Fibroblast of the conjunctiva (primary cell): ENCODE results near the gene ARHGEF7.

Experiments used
- DNase-seq: peaks from one replicate; pipeline ENCODE4 v3.0.0-alpha.2; 2010; ENCODE audit warnings: low read depth

ARHGEF7 gene

GRCh38 chr13:111201304-111201940, 86.3 kb downstream of the ARHGEF7 start:
- DNase-seq, result no peak

- no peak for DNase-seq
These were observed 87.1 kb downstream of the ARHGEF7 start for GRCh38 chr13:111202156-111202621.

- DNase-seq, result peak; percentile 68
These were observed 87.6 kb downstream of the ARHGEF7 start for GRCh38 chr13:111202745-111203144.

DNA sequence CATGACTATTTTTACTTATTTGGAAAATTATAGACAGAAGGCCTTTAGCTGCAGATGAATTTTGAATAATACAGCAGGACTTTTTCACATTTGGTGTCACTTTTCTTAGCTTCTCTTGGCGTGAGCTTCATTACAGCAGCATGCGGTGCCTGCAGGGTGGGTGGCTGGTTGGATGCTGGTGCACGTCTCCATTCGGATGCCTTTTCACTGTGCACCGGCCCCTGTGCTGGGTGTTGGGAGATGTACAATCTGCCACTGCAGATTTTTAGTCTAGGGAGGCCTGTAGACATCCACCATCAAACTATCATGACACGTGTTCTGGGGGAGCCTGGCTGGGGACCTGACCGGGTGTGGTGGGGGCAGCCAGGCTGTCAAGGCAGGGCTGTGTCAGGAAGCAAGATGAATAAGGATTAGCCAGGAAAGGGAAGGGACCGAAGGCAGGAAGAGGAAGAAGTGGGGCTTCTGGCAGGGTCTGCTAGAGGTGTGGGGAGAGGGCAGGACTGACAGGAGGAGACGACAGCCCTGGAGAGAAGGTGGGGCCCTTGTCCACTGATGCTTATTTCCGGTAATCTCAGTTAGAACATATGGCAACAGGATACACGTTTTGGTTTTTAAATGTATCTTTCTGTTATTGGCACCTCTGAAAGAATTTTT, 88.8 kb downstream of the ARHGEF7 start:
- DNase-seq, result no peak

DNA sequence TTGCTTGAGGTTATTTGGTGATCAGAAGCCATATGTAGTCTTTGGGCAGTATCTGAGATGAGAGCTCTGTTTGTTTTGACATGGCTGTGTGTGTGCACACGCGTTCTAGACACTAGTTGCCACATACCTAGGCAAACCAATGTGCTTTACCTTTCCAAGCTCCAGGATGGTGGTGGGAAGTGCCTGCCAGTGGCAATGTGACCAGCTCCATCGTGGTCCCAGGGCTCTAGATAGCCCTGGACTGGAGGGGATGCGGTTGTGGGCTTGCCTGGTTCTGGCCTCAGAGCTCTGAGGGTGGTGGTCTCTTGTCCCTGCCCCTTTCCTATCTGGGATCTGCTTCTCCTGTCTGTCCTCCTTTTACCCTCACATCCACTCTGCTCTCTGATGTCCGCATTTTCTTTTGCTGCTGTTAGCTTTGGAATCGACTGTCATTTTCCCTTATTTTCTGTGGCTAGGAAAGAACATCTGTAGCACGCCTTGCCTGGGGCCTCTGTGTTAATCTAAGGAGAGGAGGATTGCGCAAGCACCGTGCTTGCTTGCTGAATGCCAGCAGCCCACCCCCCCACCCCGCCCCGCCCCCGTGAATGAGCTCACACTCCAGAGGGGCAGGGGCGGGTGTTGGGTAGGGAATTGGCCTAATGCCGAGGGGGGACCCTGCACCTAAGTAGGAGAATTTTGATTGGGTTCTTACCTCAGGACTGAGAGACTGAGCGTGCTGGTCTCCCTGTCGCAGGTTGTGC, 89.5 kb downstream of the ARHGEF7 start:
- peak; percentile 78 for DNase-seq

- no peak for DNase-seq
These were observed 91.0 kb downstream of the ARHGEF7 start for GRCh38 chr13:111206148-111206547.

DNA sequence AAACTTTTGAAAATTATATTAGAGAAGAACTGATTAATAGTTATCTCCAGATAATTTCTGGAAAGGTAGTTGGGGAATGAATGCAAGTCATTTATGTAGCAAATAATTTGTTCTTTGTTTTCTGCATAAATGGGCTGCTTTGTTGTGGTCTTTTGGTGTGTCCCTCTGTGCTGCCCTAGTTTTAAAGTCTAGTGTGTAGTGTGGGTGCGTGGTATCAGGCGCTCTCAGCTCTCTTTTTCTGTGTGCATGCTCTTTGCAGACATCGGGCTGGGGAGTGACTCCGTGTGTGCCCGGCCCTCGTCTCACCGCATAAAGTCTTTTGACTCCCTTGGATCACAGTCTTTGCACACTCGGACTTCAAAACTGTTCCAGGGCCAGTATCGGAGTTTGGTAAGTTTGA, 94.5 kb downstream of the ARHGEF7 start:
- no peak for DNase-seq

- no peak for DNase-seq
These were observed 95.0 kb downstream of the ARHGEF7 start for GRCh38 chr13:111210091-111210490.

DNA sequence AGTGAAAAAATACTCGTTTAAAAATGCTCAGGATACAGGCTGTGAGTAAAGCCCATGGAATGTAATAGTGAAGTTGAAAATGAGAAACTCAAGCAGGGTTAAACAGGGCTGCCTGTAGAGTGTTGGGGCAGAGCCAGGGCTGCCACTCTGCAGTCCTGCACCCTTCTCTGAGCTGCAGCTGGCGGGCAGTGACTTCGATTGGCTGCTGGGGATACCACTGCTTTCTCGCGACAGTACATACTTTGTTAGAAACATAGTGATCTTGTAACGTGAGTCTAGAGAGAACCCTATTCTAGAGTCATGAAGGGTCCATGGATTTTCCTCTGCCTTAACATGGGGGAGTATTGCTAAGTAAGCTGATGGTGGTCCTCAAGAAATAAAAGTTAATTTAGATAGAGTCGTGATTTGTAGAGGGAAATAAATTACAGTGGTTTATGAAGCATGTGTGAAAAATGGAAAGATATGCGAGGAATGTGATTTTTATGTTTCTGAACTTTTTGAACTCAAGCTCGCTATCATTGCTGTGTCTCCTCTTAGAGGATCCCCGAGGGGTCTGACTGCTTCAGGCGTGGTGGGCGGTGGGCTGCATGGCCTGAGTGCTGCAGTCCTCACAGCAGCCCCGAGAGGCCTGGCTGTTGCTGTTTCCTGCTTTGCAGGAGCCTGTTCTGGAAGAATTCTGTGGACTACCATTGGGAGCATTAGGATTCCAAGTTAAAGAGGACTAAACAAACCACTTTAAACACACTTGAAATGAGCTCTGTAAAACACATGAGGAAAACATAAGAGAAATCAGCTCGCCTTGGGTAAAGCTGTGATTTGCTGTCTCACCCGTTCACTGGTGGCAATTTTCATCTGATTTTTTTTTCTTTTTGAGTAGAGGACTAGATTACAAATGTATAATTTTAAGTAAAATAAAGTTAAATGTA, 95.7 kb downstream of the ARHGEF7 start:
- peak; percentile 72 for DNase-seq

GRCh38 chr13:111211789-111212516, 96.8 kb downstream of the ARHGEF7 start:
- no peak for DNase-seq

DNA sequence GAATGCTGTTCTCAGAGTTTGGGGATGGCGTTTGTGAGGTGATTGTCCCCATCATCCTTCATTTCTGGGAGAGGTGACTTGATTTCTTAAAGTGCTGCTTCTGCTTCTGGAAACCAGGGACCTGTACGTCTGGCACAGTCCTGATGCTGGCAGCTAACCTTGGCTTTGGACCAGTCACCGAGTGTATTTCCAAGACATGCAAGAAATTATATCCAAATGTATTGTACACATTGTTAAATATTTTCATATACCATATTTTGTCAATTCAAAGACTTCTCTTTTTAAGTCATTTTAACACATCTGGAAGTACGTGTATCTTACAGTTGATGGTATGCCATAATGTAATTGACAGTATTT, 97.4 kb downstream of the ARHGEF7 start:
- no peak for DNase-seq

DNA sequence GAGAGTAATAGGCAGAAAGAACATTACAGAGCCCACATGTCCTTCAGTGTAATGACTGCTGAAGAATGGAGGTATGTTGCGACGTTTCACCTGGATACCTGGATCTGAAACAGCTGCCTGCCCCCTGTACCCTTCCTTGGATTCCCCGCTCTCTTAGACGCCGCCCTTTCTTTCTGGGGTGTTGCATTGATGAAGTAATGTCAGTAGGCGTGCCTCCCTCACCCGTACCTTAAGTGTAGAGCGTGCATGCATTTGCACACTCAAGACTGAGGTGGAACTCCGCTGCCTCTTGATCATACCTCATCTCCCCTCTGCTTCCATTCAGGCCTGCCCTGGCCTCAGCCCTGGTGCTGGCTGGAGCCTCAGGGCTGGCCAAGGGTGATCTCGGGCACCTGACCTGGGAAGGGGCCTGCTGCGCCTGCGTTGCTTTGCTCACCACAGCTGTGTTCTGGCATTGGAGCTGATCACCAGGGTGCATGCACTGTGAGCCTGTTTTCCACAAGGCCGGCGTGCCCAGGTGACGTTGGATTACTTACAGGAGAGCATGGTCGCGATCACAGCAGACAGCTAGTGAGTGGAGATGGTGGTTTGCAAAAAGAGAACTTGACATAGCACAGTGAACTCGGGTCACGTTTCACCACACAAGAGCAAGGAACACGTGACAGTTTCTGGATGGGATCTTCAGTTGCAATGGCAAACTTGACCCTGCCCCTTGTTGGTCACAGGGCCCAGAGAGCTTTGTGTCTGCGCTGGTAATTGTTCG, 99.0 kb downstream of the ARHGEF7 start:
- DNase-seq, result no peak

DNA sequence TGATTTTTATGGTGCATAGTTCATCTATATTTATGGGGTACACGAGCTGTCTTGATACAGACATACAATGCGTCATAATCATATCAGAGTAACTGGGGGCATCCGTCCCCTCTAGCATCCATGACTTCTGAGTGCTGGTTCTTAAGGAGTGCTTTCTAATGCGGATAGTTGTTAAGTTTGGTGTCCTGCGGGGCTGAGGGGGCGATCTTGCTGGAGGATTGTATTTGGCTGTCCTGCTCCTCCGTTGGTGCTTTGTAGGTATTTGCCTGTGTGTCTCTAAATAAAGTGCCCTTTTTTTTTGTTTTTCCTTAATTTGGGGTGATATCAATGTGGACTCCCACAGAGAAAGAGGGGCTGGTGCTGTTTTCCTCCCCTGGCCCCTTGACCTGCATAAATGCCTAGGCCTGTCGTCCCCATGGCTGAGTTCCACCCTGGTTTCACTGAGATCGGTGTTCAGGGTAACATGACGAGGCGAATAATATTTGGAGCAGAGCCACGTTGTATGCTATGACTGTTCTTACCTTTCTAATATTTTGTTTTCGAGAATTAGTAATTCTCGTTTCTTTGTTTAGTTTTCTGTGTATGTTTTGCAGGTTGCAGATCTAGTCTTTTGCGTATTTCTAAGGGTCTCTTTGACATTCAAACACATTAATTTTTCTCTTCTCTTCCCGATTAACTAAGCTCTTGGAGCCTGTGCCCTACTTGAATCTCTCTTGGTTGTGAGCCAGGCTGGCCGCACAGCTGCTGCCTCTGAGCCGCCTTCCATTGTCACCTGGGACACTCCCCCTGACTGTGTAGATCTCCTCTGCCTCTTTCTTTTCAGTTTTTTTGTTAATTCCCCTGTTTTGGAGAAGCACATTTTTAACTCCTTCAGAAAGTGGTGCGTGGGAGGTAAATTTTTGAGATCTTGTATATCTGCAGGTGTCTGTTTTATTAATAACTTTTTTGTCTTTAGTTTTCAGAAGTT, 100.3 kb downstream of the ARHGEF7 start:
- DNase-seq, result no peak

- no peak for DNase-seq
These were observed 101.3 kb downstream of the ARHGEF7 start for GRCh38 chr13:111216166-111216960.

DNA sequence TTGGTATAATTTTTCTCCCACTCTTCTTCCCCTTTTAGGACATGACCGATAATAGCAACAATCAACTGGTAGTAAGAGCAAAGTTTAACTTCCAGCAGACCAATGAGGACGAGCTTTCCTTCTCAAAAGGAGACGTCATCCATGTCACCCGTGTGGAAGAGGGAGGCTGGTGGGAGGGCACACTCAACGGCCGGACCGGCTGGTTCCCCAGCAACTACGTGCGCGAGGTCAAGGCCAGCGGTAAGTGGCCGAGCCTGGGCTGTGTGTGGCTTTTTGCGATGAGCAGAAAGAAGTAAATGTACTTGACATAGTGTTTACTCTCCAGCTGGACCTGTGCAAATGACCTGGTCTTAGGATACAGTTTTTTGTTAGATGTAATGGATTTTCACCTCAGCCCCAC, 102.5 kb downstream of the ARHGEF7 start:
- DNase-seq, result no peak

GRCh38 chr13:111219280-111219679, 104.2 kb downstream of the ARHGEF7 start:
- no peak for DNase-seq

- DNase-seq, result no peak
These were observed 104.8 kb downstream of the ARHGEF7 start for GRCh38 chr13:111219950-111220349.

DNA sequence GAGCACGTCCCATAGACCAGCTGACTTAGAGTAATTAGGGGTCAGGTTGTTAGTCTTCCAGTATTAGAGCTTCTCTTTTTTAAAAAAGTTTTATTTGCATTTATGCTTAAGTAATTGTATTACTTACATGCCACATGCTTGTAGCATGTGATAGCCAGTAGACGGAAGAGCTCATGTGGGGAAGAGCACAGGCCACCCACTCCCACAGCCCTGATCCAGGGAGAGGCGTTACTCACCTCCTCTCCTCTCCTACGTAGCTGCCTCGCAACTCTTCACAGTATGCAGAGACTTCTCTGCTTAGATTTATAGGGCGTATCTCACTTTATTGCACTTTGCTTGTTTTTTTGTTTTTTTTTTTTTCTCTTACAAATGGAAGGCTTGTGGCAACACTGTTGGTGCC, 110.1 kb downstream of the ARHGEF7 start:
- no peak for DNase-seq
